GM12878 (cell line): ENCODE results near the gene CAMKMT.

ENCODE experiments used
- CREM ChIP-seq: IDR thresholded peaks from 2 replicates; pipeline ENCODE4 v1.6.1; 2014; ENCODE audit warnings: antibody characterized with exemption, low read depth
- HDGF ChIP-seq: fragments of 450-650 bp; IDR thresholded peaks from 2 replicates; pipeline ENCODE4 v1.6.1; 2016; ENCODE audit warnings: antibody characterized with exemption
- NFXL1 ChIP-seq: fragments of 450-650 bp; IDR thresholded peaks from 2 replicates; pipeline ENCODE4 v1.6.1; 2017; ENCODE audit warnings: antibody characterized with exemption, mild to moderate bottlenecking, borderline replicate concordance
- NR2C2 ChIP-seq: IDR thresholded peaks from 2 replicates; pipeline ENCODE4 v1.6.1; 2011; ENCODE audit warnings: borderline replicate concordance, low read depth; ENCODE audit not compliant: control insufficient read depth, insufficient read length
- PML ChIP-seq: IDR thresholded peaks from 2 replicates; pipeline ENCODE4 v1.6.1; 2012; ENCODE audit warnings: low read length, inconsistent platforms
- SMC3 ChIP-seq: IDR thresholded peaks from 2 replicates; pipeline ENCODE4 v1.6.1; 2011; ENCODE audit warnings: low read length, improper control_type of control experiment, borderline replicate concordance
- SP1 ChIP-seq: IDR thresholded peaks from one replicate; pipeline ENCODE4 v1.6.1; 2011; ENCODE audit warnings: low read depth, low read length
- STAT3 ChIP-seq: IDR thresholded peaks from 2 replicates; pipeline ENCODE4 v1.6.1; 2011; ENCODE audit warnings: low read depth, low read length, improper control_type of control experiment
- TF ChIP-seq, protein P1 (sequence below), 3 experiments: IDR thresholded peaks in 2 of 3; conservative IDR thresholded peaks in 1 of 3; 2 replicates each; pipeline ENCODE4 v1.5.1; 2011; ENCODE audit warnings: low read depth in 3 of 3, low read length in 3 of 3, mild to moderate bottlenecking in 3 of 3, control low read depth in 2 of 3, moderate library complexity in 2 of 3, inconsistent platforms in 1 of 3, mixed read lengths in 1 of 3; ENCODE audit not compliant: control insufficient read depth in 2 of 3, insufficient read depth in 1 of 3; ENCODE audit errors: extremely low read depth in 1 of 3

DNA sequence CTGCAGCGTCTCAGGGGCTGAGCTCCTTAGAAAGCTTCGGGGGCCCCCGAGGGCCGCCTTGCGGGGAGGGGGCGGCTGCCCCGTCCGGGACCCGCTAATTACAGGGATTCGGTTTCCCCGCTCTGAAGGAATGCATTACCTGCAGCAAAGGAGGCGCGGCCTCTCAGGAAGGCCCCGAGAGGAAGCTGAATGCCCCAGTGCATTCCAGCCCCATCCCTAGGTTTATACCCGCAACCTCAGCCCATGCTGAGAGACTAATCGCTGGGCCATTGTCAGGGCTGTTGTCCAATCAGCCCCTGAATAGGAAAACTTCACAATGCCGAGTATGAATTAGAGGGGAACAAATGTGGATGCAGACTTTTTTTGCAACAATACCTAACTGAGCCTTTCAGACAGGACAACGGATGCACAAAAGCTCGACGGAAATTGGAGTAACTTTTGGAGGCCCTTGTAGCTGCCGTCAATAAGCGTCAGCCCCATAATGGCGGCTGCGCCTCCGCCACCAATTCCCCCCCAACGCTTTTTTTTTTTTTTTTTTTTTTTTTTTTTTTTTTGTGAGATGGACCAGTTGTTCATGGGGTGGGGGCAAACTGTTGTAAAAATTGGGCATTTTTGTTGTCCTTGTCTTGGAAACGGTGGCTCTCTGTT, 441.2 kb downstream of the CAMKMT start:
- TF ChIP-seq NFXL1: no peak
- TF ChIP-seq, protein P1, sequence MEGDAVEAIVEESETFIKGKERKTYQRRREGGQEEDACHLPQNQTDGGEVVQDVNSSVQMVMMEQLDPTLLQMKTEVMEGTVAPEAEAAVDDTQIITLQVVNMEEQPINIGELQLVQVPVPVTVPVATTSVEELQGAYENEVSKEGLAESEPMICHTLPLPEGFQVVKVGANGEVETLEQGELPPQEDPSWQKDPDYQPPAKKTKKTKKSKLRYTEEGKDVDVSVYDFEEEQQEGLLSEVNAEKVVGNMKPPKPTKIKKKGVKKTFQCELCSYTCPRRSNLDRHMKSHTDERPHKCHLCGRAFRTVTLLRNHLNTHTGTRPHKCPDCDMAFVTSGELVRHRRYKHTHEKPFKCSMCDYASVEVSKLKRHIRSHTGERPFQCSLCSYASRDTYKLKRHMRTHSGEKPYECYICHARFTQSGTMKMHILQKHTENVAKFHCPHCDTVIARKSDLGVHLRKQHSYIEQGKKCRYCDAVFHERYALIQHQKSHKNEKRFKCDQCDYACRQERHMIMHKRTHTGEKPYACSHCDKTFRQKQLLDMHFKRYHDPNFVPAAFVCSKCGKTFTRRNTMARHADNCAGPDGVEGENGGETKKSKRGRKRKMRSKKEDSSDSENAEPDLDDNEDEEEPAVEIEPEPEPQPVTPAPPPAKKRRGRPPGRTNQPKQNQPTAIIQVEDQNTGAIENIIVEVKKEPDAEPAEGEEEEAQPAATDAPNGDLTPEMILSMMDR (IDR thresholded peaks at IDR 0.05 in 2 of 3, conservative IDR thresholded peaks at IDR 0.05 in 1 of 3; ENCODE audit: control insufficient read depth in 2 of 3, extremely low read depth in 1 of 3, insufficient read depth in 1 of 3, low read depth in 3 of 3, low read length in 3 of 3): no peak
- TF ChIP-seq STAT3: no peak
- TF ChIP-seq SMC3: no peak
- no peak for TF ChIP-seq PML
- TF ChIP-seq SP1: no peak
- no peak for TF ChIP-seq HDGF
- no peak for TF ChIP-seq CREM
- TF ChIP-seq NR2C2: no peak
